ENCODE measurements around the gene DSCAM. TPM values are rescaled to one million over a fixed set of nuclear protein-coding genes. Genes with fewer than 3 reads are reported as not detected.

DSCAM gene
- total and polyA plus RNA-seq, 3 donors from 2014 or later: 0.70 to 2.3 (median 2.0) TPM

GRCh38 chr21:40704141-40704540 is 142.8 kb downstream of the DSCAM start:
- H3K4me3 ChIP-seq: no peak overlapping the region
- no peaks in the 10 kb centered on the region for H3K36me3 ChIP-seq (ENCODE audit: low read depth, missing control alignments)
- H3K9me3 ChIP-seq: no peaks in the 10 kb centered on the region
- no peaks in the 10 kb centered on the region for H3K4me1 ChIP-seq
- intact Hi-C loops (cut with DNase I; ENCODE audit: low total_unique reads): no loop called here
- H3K27ac ChIP-seq: no peak overlapping the region
- no peak for TF ChIP-seq CTCF (IDR thresholded peaks at IDR 0.05)
- TF ChIP-seq POLR2A (IDR thresholded peaks at IDR 0.05): no peak
- no peak for DNase-seq
- WGBS, 2 donors: 59 to 77% methylated on average over 3 of the region's 3 CpGs
- no peaks in the 10 kb centered on the region for H3K27me3 ChIP-seq

- 88 to 90% methylated on average over 3 of the region's 3 CpGs for WGBS, 2 donors
- Histone ChIP-seq H3K27me3 (no peaks in the 10 kb centered on the region), H3K4me1 (no peaks in the 10 kb centered on the region), H3K27ac (no peak overlapping the region), H3K9me3 (no peaks in the 10 kb centered on the region), H3K4me3 (no peak overlapping the region), H3K36me3 (ENCODE audit: low read depth, missing control alignments) (no peaks in the 10 kb centered on the region)
- no peak for TF ChIP-seq POLR2A (IDR thresholded peaks at IDR 0.05)
- TF ChIP-seq CTCF (IDR thresholded peaks at IDR 0.05): no peak
- no peak for DNase-seq
- intact Hi-C loops (cut with DNase I; ENCODE audit: low total_unique reads): no loop called here
Observed at GRCh38 chr21:40699366-40699765, 147.6 kb downstream of the DSCAM start.

GRCh38 chr21:40696246-40696645 is 150.7 kb downstream of the DSCAM start:
- no peak for DNase-seq
- H3K9me3 ChIP-seq: no peaks in the 10 kb centered on the region
- no peaks in the 10 kb centered on the region for H3K36me3 ChIP-seq (ENCODE audit: low read depth, missing control alignments)
- TF ChIP-seq CTCF (IDR thresholded peaks at IDR 0.05) (no peak), POLR2A (IDR thresholded peaks at IDR 0.05) (no peak)
- no peaks in the 10 kb centered on the region for H3K4me1 ChIP-seq
- H3K27ac ChIP-seq: no peak overlapping the region
- H3K27me3 ChIP-seq: no peaks in the 10 kb centered on the region
- 87 to 91% methylated on average over 6 of the region's 6 CpGs for WGBS, 2 donors
- intact Hi-C loops (cut with DNase I; ENCODE audit: low total_unique reads): no loop called here
- H3K4me3 ChIP-seq: no peak overlapping the region

GRCh38 chr21:40689840-40690360 is 157.1 kb downstream of the DSCAM start:
- no peaks in the 10 kb centered on the region for H3K27me3 ChIP-seq
- no peaks in the 10 kb centered on the region for H3K9me3 ChIP-seq
- no peak overlapping the region for H3K27ac ChIP-seq
- peaks cover 4% of the 10 kb centered on the region for H3K4me1 ChIP-seq
- 30 to 41% methylated on average over 4 of the region's 4 CpGs for WGBS, 2 donors
- H3K36me3 ChIP-seq (ENCODE audit: low read depth, missing control alignments): no peaks in the 10 kb centered on the region
- DNase-seq: no peak
- intact Hi-C loops (cut with DNase I; ENCODE audit: low total_unique reads): no loop called here
- TF ChIP-seq CTCF (IDR thresholded peaks at IDR 0.05) (no peak), POLR2A (IDR thresholded peaks at IDR 0.05) (no peak)
- H3K4me3 ChIP-seq: no peak overlapping the region

GRCh38 chr21:40689217-40689616 is 157.7 kb downstream of the DSCAM start:
- no peak for TF ChIP-seq POLR2A (IDR thresholded peaks at IDR 0.05)
- no peak for TF ChIP-seq CTCF (IDR thresholded peaks at IDR 0.05)
- WGBS, 2 donors: 81 to 89% methylated on average over 4 of the region's 4 CpGs
- no peak overlapping the region for H3K4me3 ChIP-seq
- H3K4me1 ChIP-seq: peaks cover 4% of the 10 kb centered on the region
- H3K27me3 ChIP-seq: no peaks in the 10 kb centered on the region
- H3K36me3 ChIP-seq (ENCODE audit: low read depth, missing control alignments): no peaks in the 10 kb centered on the region
- intact Hi-C loops (cut with DNase I; ENCODE audit: low total_unique reads): no loop called here
- no peak for DNase-seq
- no peak overlapping the region for H3K27ac ChIP-seq
- H3K9me3 ChIP-seq: no peaks in the 10 kb centered on the region
